Gastroesophageal sphincter (tissue), 3 donors: ENCODE measurements around the gene UBE2Q1.

Experiments used
- CTCF ChIP-seq, 4 experiments: fragments of 200-600 bp in 2 of 4; fragments of 450-650 bp in 2 of 4; sonication (generic) in 1 of 4; IDR thresholded peaks; one replicate each; pipeline ENCODE4 v1.5.1; 2017 to 2019; ENCODE audit warnings: antibody characterized with exemption in 4 of 4, mild to moderate bottlenecking in 2 of 4, moderate library complexity in 2 of 4
- POLR2A ChIP-seq, 2 donors: fragments of 450-650 bp; IDR thresholded peaks; one replicate each; pipeline ENCODE4 v1.6.1; 2017; ENCODE audit warnings: antibody characterized with exemption in 2 of 2, mild to moderate bottlenecking in 2 of 2, moderate library complexity in 1 of 2

DNA sequence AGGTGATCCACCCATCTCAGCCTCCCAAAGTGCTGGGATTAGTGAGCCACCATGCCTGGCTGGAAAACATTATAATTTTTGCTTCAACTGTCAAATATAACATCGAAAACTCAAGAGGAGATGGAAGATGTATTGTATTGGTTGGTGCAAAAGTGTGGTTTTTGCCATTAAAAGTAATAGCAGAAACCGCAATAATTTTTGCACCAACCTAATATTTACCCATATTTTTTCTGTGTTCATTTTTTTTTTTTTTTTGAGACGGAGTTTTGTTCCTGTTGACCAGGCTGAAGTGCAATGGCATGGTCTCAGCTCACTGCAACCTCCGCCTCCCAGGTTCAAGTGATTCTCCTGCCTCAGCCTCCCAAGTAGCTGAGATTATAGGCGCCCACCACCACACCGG is 29.2 kb downstream of the UBE2Q1 start:
- TF ChIP-seq CTCF (IDR thresholded peaks at IDR 0.05) = no peak
- TF ChIP-seq POLR2A (IDR thresholded peaks at IDR 0.05) = no peak
